Naive thymus-derived CD4-positive, alpha-beta T cell (primary cell): ENCODE measurements around the gene AGAP4. TPM values are rescaled to one million over a fixed set of nuclear protein-coding genes. Genes with fewer than 3 reads are reported as not detected.
"Not testable (repeated sequence)": the region's sequence is repeated elsewhere in the genome, so short reads cannot be mapped to it uniquely, and the experiment has no call there.

Source experiments
- ATAC-seq: fragments of 150-1000 bp; cut with Tn5 transposase; 2 replicates; pipeline ENCODE4 v1.10.0; 2021; ENCODE audit warnings: mild to moderate bottlenecking, moderate library complexity
- CTCF ChIA-PET: fragments of 350-600 bp; sonication (Branson Sonifier 250); formaldehyde crosslinking; loops from one replicate; lab custom pipeline; 2021; ENCODE audit warnings: antibody characterized with exemption; lab: Charles Lee
- POLR2A ChIA-PET: fragments of 350-600 bp; sonication (Branson Sonifier 250); formaldehyde crosslinking; loops from one replicate; lab custom pipeline; 2021; ENCODE audit warnings: antibody characterized with exemption, inconsistent platforms; lab: Charles Lee
- DNase-seq, 9 donors: peaks; one replicate each; pipeline versions ENCODE4 v3.0.0 to v3.0.0-alpha.2; 2020 to 2022; ENCODE audit warnings: mixed read lengths in 1 of 9
- H3K27ac ChIP-seq: one replicate; pipeline ENCODE4 v1.7.0; 2013; ENCODE audit warnings: mild to moderate bottlenecking, low read depth, low read length, moderate library complexity
- H3K27me3 ChIP-seq, 2 donors: one replicate each; pipeline ENCODE4 v1.7.0; 2013; ENCODE audit warnings: low read length in 2 of 2, mild to moderate bottlenecking in 2 of 2, moderate library complexity in 2 of 2; ENCODE audit not compliant: control insufficient read depth in 2 of 2, insufficient read depth in 2 of 2
- H3K36me3 ChIP-seq, 3 experiments: 1 replicate in 2 of 3; 2 replicates in 1 of 3; pipeline ENCODE4 v1.7.0; 2013; ENCODE audit warnings: low read length in 3 of 3, mild to moderate bottlenecking in 3 of 3, moderate library complexity in 1 of 3; ENCODE audit not compliant: insufficient read depth in 3 of 3, control insufficient read depth in 2 of 3
- H3K4me1 ChIP-seq, 2 donors: one replicate each; pipeline ENCODE4 v1.7.0; 2013; ENCODE audit warnings: low read length in 2 of 2, mild to moderate bottlenecking in 2 of 2, moderate library complexity in 1 of 2; ENCODE audit not compliant: control insufficient read depth in 2 of 2, insufficient read depth in 2 of 2
- H3K4me3 ChIP-seq: 2 replicates; pipeline ENCODE4 v1.7.0; 2013; ENCODE audit warnings: mild to moderate bottlenecking, low read length
- H3K9me3 ChIP-seq, 3 experiments: 1 replicate in 2 of 3; 2 replicates in 1 of 3; pipeline ENCODE4 v1.7.0; 2013; ENCODE audit warnings: low read length in 3 of 3; ENCODE audit not compliant: control insufficient read depth in 2 of 3
- H3K27ac Mint-ChIP-seq, 9 donors: one replicate each; pipeline ENCODE4 v1.8.0; 2020 to 2022; ENCODE audit warnings: mixed read lengths in 9 of 9, mild to moderate bottlenecking in 8 of 9, moderate library complexity in 5 of 9, inconsistent platforms in 2 of 9
- H3K27me3 Mint-ChIP-seq, 5 donors: one replicate each; pipeline ENCODE4 v1.8.0; 2021 to 2022; ENCODE audit warnings: mixed read lengths in 5 of 5, mild to moderate bottlenecking in 1 of 5
- H3K36me3 Mint-ChIP-seq, 5 donors: one replicate each; pipeline ENCODE4 v1.8.0; 2020 to 2022; ENCODE audit warnings: mixed read lengths in 5 of 5, mild to moderate bottlenecking in 3 of 5, inconsistent platforms in 1 of 5
- H3K4me1 Mint-ChIP-seq, 7 donors: one replicate each; pipeline ENCODE4 v1.8.0; 2020 to 2022; ENCODE audit warnings: mixed read lengths in 7 of 7, mild to moderate bottlenecking in 3 of 7, inconsistent platforms in 1 of 7
- H3K4me3 Mint-ChIP-seq, 10 donors: one replicate each; pipeline ENCODE4 v1.8.0; 2020 to 2022; ENCODE audit warnings: mild to moderate bottlenecking in 10 of 10, mixed read lengths in 10 of 10, moderate library complexity in 6 of 10, inconsistent platforms in 2 of 10
- H3K9me3 Mint-ChIP-seq, 11 donors: one replicate each; pipeline ENCODE4 v1.8.0; 2020 to 2022; ENCODE audit warnings: mixed read lengths in 11 of 11, mild to moderate bottlenecking in 4 of 11, inconsistent platforms in 1 of 11, moderate library complexity in 1 of 11
- intact Hi-C, 2 donors: fragments of 100-400 bp; cut with micrococcal nuclease; formaldehyde crosslinking; loops; one replicate each; pipeline ENCODE4 v1.15.1; 2023
- polyA plus RNA-seq, 2 donors: library from polyadenylated mRNA; unstranded; fragments of 300-500 nt; fragmentation: Illumina TruSeq; gene quantifications; one replicate each; pipeline ENCODE4 v1.2.3, GENCODE V29; 2021
- total RNA-seq, 6 experiments: library from RNA in 5 of 6; stranded (reverse) in 5 of 6; gene quantifications; 1 replicate in 5 of 6; 2 replicates in 1 of 6; pipeline ENCODE4 v1.2.3 and lab custom pipeline; 2021 to 2026

AGAP4 gene
- total and polyA plus RNA-seq, 7 experiments from 2014 or later, result 1.5 to 37.2 (median 24.1) TPM

DNA sequence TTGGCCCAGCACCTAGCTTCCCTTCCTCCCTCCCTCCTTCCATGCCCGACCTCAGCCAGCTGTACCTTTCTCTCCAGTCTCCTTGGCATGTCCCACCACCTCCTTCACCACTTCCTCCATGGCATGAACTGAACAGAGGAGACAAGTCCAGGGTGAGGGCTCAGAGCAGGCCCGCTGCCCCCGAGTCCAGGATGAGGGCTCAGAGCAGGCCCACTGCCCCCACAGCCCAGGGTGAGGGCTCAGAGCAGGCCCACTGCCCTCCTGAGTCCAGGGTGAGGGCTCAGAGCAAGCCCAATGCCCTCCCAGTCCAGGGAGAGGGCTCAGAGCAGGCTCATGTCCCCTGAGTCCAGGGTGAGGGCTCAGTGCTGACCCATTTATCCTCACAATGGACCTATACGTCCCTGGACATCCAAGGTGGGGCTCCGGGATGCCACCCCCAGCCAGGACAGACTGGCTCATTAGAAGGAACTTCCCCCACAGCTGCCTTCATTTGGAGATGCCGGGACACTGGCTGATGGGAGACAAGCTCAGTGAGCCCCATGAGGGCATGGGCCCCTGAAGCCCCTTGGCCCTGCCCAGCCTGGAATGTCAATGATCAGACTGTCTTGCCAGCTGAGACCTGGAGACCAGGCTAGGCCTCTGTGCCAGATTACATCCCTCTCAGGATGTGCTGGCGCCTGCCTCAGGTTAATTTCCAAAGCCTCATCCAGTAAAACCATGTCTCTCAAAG, 30.0 kb downstream of the AGAP4 start:
- Mint-ChIP-seq H3K4me1 (peaks cover 0 to 2% (median 0%) of the 10 kb centered on the region in 7 donors), H3K36me3 (no peaks in the 10 kb centered on the region), H3K27ac (no peak overlapping the region), H3K4me3 (no peak overlapping the region), H3K27me3 (peaks cover 0 to 3% (median 0%) of the 10 kb centered on the region in 5 donors), H3K9me3 (peaks cover 0 to 2% (median 0%) of the 10 kb centered on the region in 11 donors)
- ChIA-PET CTCF (no interaction called here), POLR2A (no interaction called here)
- H3K9me3 ChIP-seq, result no peaks in the 10 kb centered on the region
- H3K27ac ChIP-seq, result no peak overlapping the region
- no peak overlapping the region for H3K4me3 ChIP-seq
- DNase-seq, result no peak
- intact Hi-C loops, result loop anchor here in 1 of 2 donors (10.0 kb wide), 1 partner anchor 352 kb away; no protein-coding TSS in a partner anchor
- no peaks in the 10 kb centered on the region for H3K4me1 ChIP-seq
- no peak for ATAC-seq
- no peaks in the 10 kb centered on the region for H3K36me3 ChIP-seq
- no peaks in the 10 kb centered on the region for H3K27me3 ChIP-seq

- H3K36me3 ChIP-seq, H3K4me1 ChIP-seq, H3K27ac ChIP-seq, H3K9me3 Mint-ChIP-seq, ATAC-seq, H3K4me1 Mint-ChIP-seq, H3K4me3 ChIP-seq, H3K27me3 ChIP-seq, H3K36me3 Mint-ChIP-seq, H3K27ac Mint-ChIP-seq, H3K4me3 Mint-ChIP-seq, H3K9me3 ChIP-seq, DNase-seq, H3K27me3 Mint-ChIP-seq, POLR2A ChIA-PET, CTCF ChIA-PET: not testable (repeated sequence)
- intact Hi-C loops, result loop anchor here in 1 of 2 donors (10.0 kb wide), 1 partner anchor 349 kb away; no protein-coding TSS in a partner anchor
These were observed 33.2 kb downstream of the AGAP4 start for GRCh38 chr10:45814146-45814545.

GRCh38 chr10:45812959-45813358, 34.3 kb downstream of the AGAP4 start:
- H3K9me3 Mint-ChIP-seq, H3K9me3 ChIP-seq, DNase-seq, POLR2A ChIA-PET, H3K4me1 ChIP-seq, H3K27ac Mint-ChIP-seq, H3K36me3 ChIP-seq, H3K27me3 Mint-ChIP-seq, H3K36me3 Mint-ChIP-seq, ATAC-seq, H3K27me3 ChIP-seq, H3K4me3 ChIP-seq, H3K27ac ChIP-seq, H3K4me3 Mint-ChIP-seq, CTCF ChIA-PET, H3K4me1 Mint-ChIP-seq: not testable (repeated sequence)
- intact Hi-C loops, result loop anchor here in 1 of 2 donors (10.0 kb wide), 1 partner anchor 348 kb away; no protein-coding TSS in a partner anchor

GRCh38 chr10:45811075-45811474, 36.2 kb downstream of the AGAP4 start:
- ChIA-PET CTCF (no interaction called here), POLR2A (no interaction called here)
- no peaks in the 10 kb centered on the region for H3K9me3 Mint-ChIP-seq
- peaks cover 0 to 2% (median 0%) of the 10 kb centered on the region in 7 donors for H3K4me1 Mint-ChIP-seq
- Histone ChIP-seq H3K4me3 (no peak overlapping the region), H3K9me3 (no peaks in the 10 kb centered on the region), H3K4me1 (no peaks in the 10 kb centered on the region), H3K36me3 (no peaks in the 10 kb centered on the region), H3K27me3 (no peaks in the 10 kb centered on the region), H3K27ac (no peak overlapping the region)
- no peak overlapping the region for H3K27ac Mint-ChIP-seq
- no peaks in the 10 kb centered on the region for H3K36me3 Mint-ChIP-seq
- intact Hi-C loops, result loop anchor here in 1 of 2 donors (10.0 kb wide), 1 partner anchor 346 kb away; no protein-coding TSS in a partner anchor
- ATAC-seq (no peak), DNase-seq (no peak)
- peaks cover 0 to 10% (median 4%) of the 10 kb centered on the region in 5 donors for H3K27me3 Mint-ChIP-seq
- no peak overlapping the region for H3K4me3 Mint-ChIP-seq

GRCh38 chr10:45809837-45810236, 37.5 kb downstream of the AGAP4 start:
- intact Hi-C loops, result loop anchor here in 1 of 2 donors (10.0 kb wide), 1 partner anchor 345 kb away; no protein-coding TSS in a partner anchor
- H3K27me3 ChIP-seq, result no peaks in the 10 kb centered on the region
- no peak overlapping the region for H3K27ac ChIP-seq
- ATAC-seq (no peak), DNase-seq (no peak)
- no peaks in the 10 kb centered on the region for H3K36me3 ChIP-seq
- peaks cover 0 to 10% (median 4%) of the 10 kb centered on the region in 5 donors for H3K27me3 Mint-ChIP-seq
- no peaks in the 10 kb centered on the region for H3K4me1 Mint-ChIP-seq
- no peak overlapping the region for H3K4me3 Mint-ChIP-seq
- H3K36me3 Mint-ChIP-seq, result no peaks in the 10 kb centered on the region
- H3K4me3 ChIP-seq, result no peak overlapping the region
- H3K4me1 ChIP-seq, result no peaks in the 10 kb centered on the region
- no peak overlapping the region for H3K27ac Mint-ChIP-seq
- H3K9me3 ChIP-seq, result no peaks in the 10 kb centered on the region
- ChIA-PET CTCF (no interaction called here), POLR2A (no interaction called here)
- no peaks in the 10 kb centered on the region for H3K9me3 Mint-ChIP-seq

DNA sequence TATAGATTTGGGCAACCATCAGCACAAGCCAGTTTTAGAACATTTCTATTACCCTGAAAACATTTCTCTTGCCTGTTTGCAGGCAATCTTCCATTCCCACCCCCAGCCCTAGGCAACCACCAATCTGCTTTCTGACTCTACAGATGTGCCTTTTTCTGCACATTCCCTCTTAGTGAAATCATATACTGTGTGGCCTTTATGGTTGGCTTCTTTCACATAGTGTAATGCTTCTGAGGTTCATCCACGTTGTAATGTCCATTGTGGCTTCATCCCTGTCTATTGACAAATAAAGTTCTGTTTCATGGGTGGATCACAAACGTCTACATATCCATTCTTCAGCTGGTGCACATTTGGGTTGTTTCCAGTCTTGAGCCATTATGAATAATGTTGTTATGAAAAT, 42.3 kb downstream of the AGAP4 start:
- H3K27ac Mint-ChIP-seq, H3K36me3 ChIP-seq, H3K27ac ChIP-seq, H3K27me3 ChIP-seq, intact Hi-C loops, H3K9me3 Mint-ChIP-seq, H3K4me3 ChIP-seq, DNase-seq, ATAC-seq, H3K9me3 ChIP-seq, H3K4me1 Mint-ChIP-seq, CTCF ChIA-PET, H3K4me1 ChIP-seq, POLR2A ChIA-PET, H3K36me3 Mint-ChIP-seq, H3K4me3 Mint-ChIP-seq: not testable (repeated sequence)
- peaks cover 0 to 13% (median 8%) of the 10 kb centered on the region in 5 donors for H3K27me3 Mint-ChIP-seq
